COLO668 (cell line): ENCODE results near the gene KAT7.
"Not testable (repeated sequence)": the region's sequence is repeated elsewhere in the genome, so short reads cannot be mapped to it uniquely, and the experiment has no call there.

Source experiments
- DNase-seq: peaks from one replicate; lab custom pipeline; 2025; ENCODE audit not compliant: unreplicated experiment; lab: John Stamatoyannopoulos, UW

The KAT7 gene

GRCh38 chr17:49798182-49798581 lies 9.7 kb downstream of the KAT7 start:
- no peak for DNase-seq

GRCh38 chr17:49798738-49799137 lies 10.3 kb downstream of the KAT7 start:
- no peak for DNase-seq

GRCh38 chr17:49809056-49809455 lies 20.6 kb downstream of the KAT7 start:
- DNase-seq = no peak

- DNase-seq = no peak
Observed at GRCh38 chr17:49814781-49815529, 26.5 kb downstream of the KAT7 start.

- DNase-seq = no peak
Observed at GRCh38 chr17:49815761-49816281, 27.3 kb downstream of the KAT7 start.

GRCh38 chr17:49817993-49818392 lies 29.5 kb downstream of the KAT7 start:
- DNase-seq = no peak

GRCh38 chr17:49819138-49819537 lies 30.7 kb downstream of the KAT7 start:
- DNase-seq = no peak

GRCh38 chr17:49819651-49820050 lies 31.2 kb downstream of the KAT7 start:
- no peak for DNase-seq

GRCh38 chr17:49820773-49821172 lies 32.3 kb downstream of the KAT7 start:
- DNase-seq = no peak

GRCh38 chr17:49821466-49821865 lies 33.0 kb downstream of the KAT7 start:
- DNase-seq = no peak

GRCh38 chr17:49821916-49822315 lies 33.4 kb downstream of the KAT7 start:
- no peak for DNase-seq

GRCh38 chr17:49822829-49823228 lies 34.3 kb downstream of the KAT7 start:
- DNase-seq = no peak

GRCh38 chr17:49823614-49824013 lies 35.1 kb downstream of the KAT7 start:
- DNase-seq = no peak

GRCh38 chr17:49825645-49826044 lies 37.2 kb downstream of the KAT7 start:
- DNase-seq = no peak

- not testable (repeated sequence) for DNase-seq
Observed at GRCh38 chr17:49828325-49828724, 39.8 kb downstream of the KAT7 start.

- DNase-seq = no peak
Observed at GRCh38 chr17:49829026-49829425, 40.5 kb downstream of the KAT7 start.

GRCh38 chr17:49830605-49831004 lies 42.1 kb downstream of the KAT7 start:
- DNase-seq = no peak

- no peak for DNase-seq
Observed at GRCh38 chr17:49832840-49833599, 44.5 kb downstream of the KAT7 start.

GRCh38 chr17:49834118-49834743 lies 45.8 kb downstream of the KAT7 start:
- no peak for DNase-seq

GRCh38 chr17:49835472-49835871 lies 47.0 kb downstream of the KAT7 start:
- no peak for DNase-seq

GRCh38 chr17:49836111-49837030 lies 47.9 kb downstream of the KAT7 start:
- no peak for DNase-seq
